NB4 (cell line): ENCODE data around the gene PRKCSH.
"Not testable (repeated sequence)": the region's sequence is repeated elsewhere in the genome, so short reads cannot be mapped to it uniquely, and the experiment has no call there.

Source experiments
- POLR2A ChIP-seq: IDR thresholded peaks from 2 replicates; pipeline ENCODE4 v1.6.1; 2011; ENCODE audit warnings: mild to moderate bottlenecking; ENCODE audit not compliant: insufficient read length; ENCODE audit errors: extremely low read depth
- TF ChIP-seq, protein P1 (sequence below): IDR thresholded peaks from one replicate; pipeline ENCODE4 v1.5.1; 2012; ENCODE audit warnings: low read depth, low read length

DNA sequence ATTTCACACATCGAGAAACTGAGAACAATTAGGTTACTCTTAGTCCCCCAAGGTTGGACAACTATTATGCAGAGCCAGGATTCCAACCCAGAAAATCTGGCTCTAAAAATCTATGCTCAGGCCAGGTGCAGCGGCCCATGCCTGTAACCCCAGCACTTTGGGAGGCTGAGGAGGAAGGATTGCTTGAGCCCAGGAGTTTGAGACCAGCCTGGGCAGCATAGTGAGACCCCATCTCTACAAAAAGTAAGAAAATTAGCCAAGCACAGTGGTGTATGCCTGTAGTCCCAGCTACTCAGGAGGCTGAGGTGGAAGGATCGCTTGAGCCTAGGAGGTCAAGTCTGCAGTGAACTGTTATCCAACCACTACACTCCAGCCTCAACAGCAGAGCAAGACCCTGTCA, 1.9 kb upstream of the PRKCSH start:
- TF ChIP-seq, protein P1, sequence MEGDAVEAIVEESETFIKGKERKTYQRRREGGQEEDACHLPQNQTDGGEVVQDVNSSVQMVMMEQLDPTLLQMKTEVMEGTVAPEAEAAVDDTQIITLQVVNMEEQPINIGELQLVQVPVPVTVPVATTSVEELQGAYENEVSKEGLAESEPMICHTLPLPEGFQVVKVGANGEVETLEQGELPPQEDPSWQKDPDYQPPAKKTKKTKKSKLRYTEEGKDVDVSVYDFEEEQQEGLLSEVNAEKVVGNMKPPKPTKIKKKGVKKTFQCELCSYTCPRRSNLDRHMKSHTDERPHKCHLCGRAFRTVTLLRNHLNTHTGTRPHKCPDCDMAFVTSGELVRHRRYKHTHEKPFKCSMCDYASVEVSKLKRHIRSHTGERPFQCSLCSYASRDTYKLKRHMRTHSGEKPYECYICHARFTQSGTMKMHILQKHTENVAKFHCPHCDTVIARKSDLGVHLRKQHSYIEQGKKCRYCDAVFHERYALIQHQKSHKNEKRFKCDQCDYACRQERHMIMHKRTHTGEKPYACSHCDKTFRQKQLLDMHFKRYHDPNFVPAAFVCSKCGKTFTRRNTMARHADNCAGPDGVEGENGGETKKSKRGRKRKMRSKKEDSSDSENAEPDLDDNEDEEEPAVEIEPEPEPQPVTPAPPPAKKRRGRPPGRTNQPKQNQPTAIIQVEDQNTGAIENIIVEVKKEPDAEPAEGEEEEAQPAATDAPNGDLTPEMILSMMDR, result not testable (repeated sequence)
- not testable (repeated sequence) for TF ChIP-seq POLR2A
